A549 (cell line): ENCODE measurements around the gene PARD6A. TPM values are rescaled to one million over a fixed set of nuclear protein-coding genes. Genes with fewer than 3 reads are reported as not detected.
A peak's percentile ranks its signal among the peaks of the same experiment; 100 is the strongest.

Source experiments
- ATAC-seq, 2 experiments: fragments of 200-7000 bp in 1 of 2; fragments of >200 bp in 1 of 2; cut with Nextera tagmentation in 1 of 2; cut with Tn5 transposase in 1 of 2; 3 replicates each; pipeline versions ENCODE4 v1.8.0 to v1.9.1; 2018 to 2020; ENCODE audit warnings: mild to moderate bottlenecking in 1 of 2, moderate library complexity in 1 of 2
- CTCF ChIA-PET: fragments of 300-600 bp; sonication (Branson Sonifier 250); formaldehyde crosslinking; extraction: SDS; loops from one replicate; lab custom pipeline; 2021; ENCODE audit warnings: antibody characterized with exemption, inconsistent platforms; lab: Yijun Ruan, JAX
- POLR2A ChIA-PET: fragments of 350-600 bp; formaldehyde crosslinking; extraction: SDS; loops from one replicate; lab custom pipeline; 2021; ENCODE audit warnings: antibody characterized with exemption, inconsistent platforms; lab: Yijun Ruan, JAX
- DNase-seq, 2 experiments: peaks; one replicate each; pipeline versions ENCODE4 v3.0.0 to v3.0.0-alpha.2; 2011 to 2016; ENCODE audit warnings: low read depth in 1 of 2, low spot score in 1 of 2
- FAIRE-seq: peaks from 2 replicates; lab custom pipeline; 2011; peaks lifted over from hg19 to GRCh38; lab: Jason Lieb, UNC
- H3K27ac ChIP-seq, 2 experiments: fragments of >200 bp; sonication (Bioruptor Twin); formaldehyde crosslinking; 3 replicates each; pipeline ENCODE4 v1.5.1; 2016 to 2017
- H3K4me1 ChIP-seq: fragments of >200 bp; sonication (Bioruptor Twin); formaldehyde crosslinking; 3 replicates; pipeline ENCODE4 v1.6.1; 2016
- H3K4me2 ChIP-seq: fragments of >200 bp; sonication (Bioruptor Twin); formaldehyde crosslinking; 3 replicates; pipeline ENCODE4 v1.6.1; 2016
- H3K4me3 ChIP-seq: fragments of >200 bp; sonication (Bioruptor Twin); formaldehyde crosslinking; 3 replicates; pipeline ENCODE4 v1.5.1; 2016
- H3K9me3 ChIP-seq: fragments of >200 bp; sonication (Bioruptor Twin); formaldehyde crosslinking; 3 replicates; pipeline ENCODE4 v1.6.1; 2016
- BHLHE40 ChIP-seq: IDR thresholded peaks from 2 replicates; pipeline ENCODE4 v1.6.1; 2012; ENCODE audit warnings: low read depth, low read length, inconsistent platforms
- CBX2 ChIP-seq: fragments of 200-600 bp; sonication (generic); IDR thresholded peaks from 2 replicates; pipeline ENCODE4 v1.6.1; 2016; ENCODE audit warnings: low read depth, mild to moderate bottlenecking, borderline replicate concordance
- CBX8 ChIP-seq: fragments of 200-600 bp; sonication (generic); IDR thresholded peaks from 2 replicates; pipeline ENCODE4 v1.6.1; 2016
- CHD4 ChIP-seq: fragments of 200-600 bp; sonication (generic); IDR thresholded peaks from 2 replicates; pipeline ENCODE4 v1.6.1; 2016; ENCODE audit warnings: antibody characterized with exemption, mild to moderate bottlenecking, borderline replicate concordance
- EHMT2 ChIP-seq: fragments of 200-600 bp; sonication (generic); IDR thresholded peaks from 2 replicates; pipeline ENCODE4 v1.6.1; 2016; ENCODE audit warnings: antibody characterized with exemption, low read depth, mild to moderate bottlenecking, moderate library complexity
- FOXS1 ChIP-seq: fragments of 250-450 bp; sonication (Bioruptor Pico); IDR thresholded peaks from 2 replicates; pipeline ENCODE4 v1.5.0; 2020; ENCODE audit warnings: mild to moderate bottlenecking, moderate library complexity
- GATA3 ChIP-seq: IDR thresholded peaks from 2 replicates; pipeline ENCODE4 v1.6.1; 2012; ENCODE audit warnings: borderline replicate concordance
- HEYL ChIP-seq: fragments of 250-450 bp; sonication (Bioruptor Pico); IDR thresholded peaks from 2 replicates; pipeline ENCODE4 v1.8.0; 2021; ENCODE audit warnings: mild to moderate bottlenecking, moderate library complexity
- MAFK ChIP-seq: fragments of 450-650 bp; IDR thresholded peaks from 2 replicates; pipeline ENCODE4 v1.6.1; 2014; ENCODE audit not compliant: partially characterized antibody
- MAZ ChIP-seq: fragments of 150-350 bp; IDR thresholded peaks from 2 replicates; pipeline ENCODE4 v1.6.1; 2014; ENCODE audit warnings: antibody characterized with exemption, low read depth, low read length, borderline replicate concordance
- MYC ChIP-seq: IDR thresholded peaks from 2 replicates; pipeline ENCODE4 v1.6.1; 2012; ENCODE audit warnings: mild to moderate bottlenecking, inconsistent platforms, low read length, improper control_type of control experiment, borderline replicate concordance
- PHF8 ChIP-seq: fragments of 200-600 bp; sonication (generic); IDR thresholded peaks from 2 replicates; pipeline ENCODE4 v1.6.1; 2016; ENCODE audit warnings: low read depth, mild to moderate bottlenecking, antibody characterized with exemption, moderate library complexity, borderline replicate concordance
- RAD21 ChIP-seq, 2 experiments: fragments of >200 bp in 1 of 2; sonication (Bioruptor Twin) in 1 of 2; formaldehyde crosslinking in 1 of 2; IDR thresholded peaks in 1 of 2; conservative IDR thresholded peaks in 1 of 2; 2 replicates in 1 of 2; 3 replicates in 1 of 2; pipeline ENCODE4 v1.6.1; 2012 to 2018; ENCODE audit warnings: inconsistent platforms in 1 of 2
- RCOR1 ChIP-seq: fragments of 150-350 bp; IDR thresholded peaks from 2 replicates; pipeline ENCODE4 v1.6.1; 2014; ENCODE audit warnings: antibody characterized with exemption, low read length, low read depth
- RFX5 ChIP-seq: fragments of 450-650 bp; IDR thresholded peaks from 2 replicates; pipeline ENCODE4 v1.7.1; 2014; ENCODE audit warnings: antibody characterized with exemption, mild to moderate bottlenecking, moderate library complexity
- RNF2 ChIP-seq: fragments of 200-600 bp; sonication (generic); IDR thresholded peaks from 2 replicates; pipeline ENCODE4 v1.6.1; 2016; ENCODE audit warnings: low read depth, mild to moderate bottlenecking, antibody characterized with exemption, moderate library complexity, borderline replicate concordance
- TP53 ChIP-seq: fragments of 250-450 bp; sonication (Bioruptor Pico); IDR thresholded peaks from 2 replicates; pipeline ENCODE4 v1.5.0; 2021; ENCODE audit warnings: mild to moderate bottlenecking, moderate library complexity
- ZFP36 ChIP-seq: fragments of 450-650 bp; IDR thresholded peaks from 2 replicates; pipeline ENCODE4 v1.6.1; 2014; ENCODE audit warnings: borderline replicate concordance; ENCODE audit not compliant: partially characterized antibody
- ZNF302 ChIP-seq: fragments of 250-450 bp; sonication (Bioruptor Pico); IDR thresholded peaks from 2 replicates; pipeline ENCODE4 v1.9.0; 2021; ENCODE audit warnings: inconsistent platforms, mild to moderate bottlenecking, moderate library complexity
- ZSCAN20 ChIP-seq: fragments of 250-450 bp; sonication (Bioruptor Pico); IDR thresholded peaks from 2 replicates; pipeline ENCODE4 v1.8.0; 2022; ENCODE audit warnings: mild to moderate bottlenecking, moderate library complexity
- WGBS: methylation state at CpG from one replicate; pipeline ENCODE4 v1.1.6; 2017; ENCODE audit errors: missing lambda C conversion rate; 5-methylcytosine and 5-hydroxymethylcytosine counted together
- polyA plus RNA-seq, 4 experiments: library from polyadenylated mRNA; depleted of rRNA in 3 of 4; stranded (reverse); fragments of >200 nt; fragmentation: RNase III in 1 of 4; extraction: RNeasy Plus Mini Kit Qiagen cat#74134 plus additional on column Dnase treatment in 1 of 4; gene quantifications; 2 replicates in 3 of 4; 3 replicates in 1 of 4; pipeline ENCODE4 v1.2.3, GENCODE V29; 2011 to 2017
- TF ChIP-seq, protein P1 (sequence below): fragments of >200 bp; sonication (Bioruptor Twin); formaldehyde crosslinking; IDR thresholded peaks from 3 replicates; pipeline ENCODE4 v1.6.1; 2016
- TF ChIP-seq, protein P2 (sequence below): IDR thresholded peaks from 2 replicates; pipeline ENCODE4 v1.6.1; 2012
- TF ChIP-seq, protein P3 (sequence below): fragments of 250-450 bp; sonication (Bioruptor Pico); IDR thresholded peaks from 2 replicates; pipeline ENCODE4 v1.5.0; 2020; ENCODE audit warnings: low read depth, mild to moderate bottlenecking, moderate library complexity

PARD6A gene
- polyA plus RNA-seq, 2 of the 4 experiments (the other 2 are of a cell fraction): 1.4 to 1.7 TPM

DNA sequence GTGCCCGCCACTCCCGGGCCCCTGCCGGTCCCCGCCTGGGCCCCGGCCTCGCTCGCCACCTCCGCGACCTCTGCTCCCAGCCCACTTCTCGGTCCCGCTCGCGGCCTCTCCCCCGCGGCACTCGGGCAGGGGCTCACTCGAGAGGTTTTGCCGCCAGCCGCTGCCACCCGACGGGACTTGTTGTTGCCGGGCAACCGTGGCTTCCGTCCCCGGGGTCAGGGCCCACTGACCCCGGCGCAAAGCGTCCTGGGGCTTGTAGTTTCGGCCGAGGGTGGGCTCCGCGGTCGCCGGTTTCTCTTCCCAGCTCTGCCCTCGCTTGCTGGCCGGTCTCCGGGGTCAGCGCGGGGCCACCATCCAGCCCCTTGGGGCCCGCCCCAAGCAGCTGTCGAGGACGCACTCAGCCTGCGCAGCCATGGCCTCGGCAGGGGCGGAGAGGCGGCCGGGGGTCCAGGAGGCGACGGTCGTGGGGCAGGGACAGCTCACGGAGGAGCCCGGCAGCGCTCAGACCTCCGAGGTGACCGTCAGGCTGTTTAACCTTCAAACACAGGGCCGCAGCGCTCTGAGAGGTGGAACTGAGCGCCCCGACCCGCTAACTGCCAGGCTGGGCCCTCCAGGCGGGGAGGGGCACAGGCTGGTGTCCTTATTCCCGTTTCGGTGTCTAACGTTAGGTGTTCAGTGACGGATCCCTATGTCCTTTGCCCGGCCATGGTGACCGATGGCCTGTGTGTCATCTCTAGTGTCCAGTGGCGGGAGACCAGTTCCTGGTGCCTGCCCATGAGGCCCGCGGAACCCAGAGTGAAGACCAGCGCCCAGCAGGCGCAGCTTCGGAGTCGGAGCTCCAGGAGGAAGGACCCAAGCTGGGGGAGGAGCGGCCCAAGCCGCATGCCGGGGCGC lies 6.0 kb downstream of the PARD6A start, which contains the start of the genes C16orf86 and ENKD1:
Gene C16orf86 (plus strand): TSS at position 256 of the 894 bp plus-strand sequence. CDS start 157 bp downstream, at position 413.
Gene ENKD1 (minus strand): TSS at position 192 of the 894 bp plus-strand sequence. CDS start 308 bp downstream, outside the sequence.
- peak; percentile 45 to 60; a peak in 5 of 6 replicates for ATAC-seq
- FAIRE-seq: no peak
- POLR2A ChIA-PET: no interaction called here

DNA sequence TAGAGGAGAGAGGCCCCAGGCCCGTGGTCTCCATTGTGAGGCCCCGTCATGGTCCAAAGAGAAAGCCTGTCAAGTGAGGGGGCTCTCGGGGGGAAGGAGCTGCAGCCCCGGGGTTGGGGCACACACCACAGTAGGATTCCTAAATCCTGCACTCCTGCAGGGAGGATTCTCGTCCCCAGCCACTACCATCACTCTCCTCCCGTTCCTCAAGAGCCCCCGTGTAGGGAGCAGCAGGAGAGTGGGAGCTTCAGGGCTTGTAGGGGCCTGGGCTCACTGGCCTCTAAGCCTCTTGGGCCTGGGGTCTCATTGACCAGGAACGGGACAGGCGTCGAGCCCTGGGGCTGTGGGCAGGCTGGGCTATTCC lies 6.7 kb downstream of the PARD6A start:
- DNase-seq: no peak
- POLR2A ChIA-PET: no interaction called here
- peaks cover 17% of the 10 kb centered on the region for H3K4me1 ChIP-seq
- no peak; a peak in 1 of 6 replicates for ATAC-seq
- CTCF ChIA-PET: interaction anchor here (0.7 to 16.7 kb wide), 33 partner anchors 8 to 215 kb away, joined by 3 to 174 read pairs (median 5); partner anchors contain the start of genes ACD, CARMIL2, CTCF and GFOD2
- H3K4me3 ChIP-seq: no peak overlapping the region
- H3K4me2 ChIP-seq: 0 out of 3 replicates have a peak overlapping the region, but pooled peaks have one; percentile 22
- peak overlapping the region in 1 of 2 experiments; percentile 55; a peak in 3 of 6 replicates for H3K27ac ChIP-seq
- TF ChIP-seq GATA3: no peak
- TF ChIP-seq RCOR1: no peak
- no peak for TF ChIP-seq CBX8
- no peak for TF ChIP-seq RNF2
- no peak for TF ChIP-seq RAD21 (conservative IDR thresholded peaks at IDR 0.05 in 1 of 2, IDR thresholded peaks at IDR 0.05 in 1 of 2)
- TF ChIP-seq RFX5: no peak
- no peak for FAIRE-seq
- no peaks in the 10 kb centered on the region for H3K9me3 ChIP-seq
- 86% methylated on average over 7 of the region's 10 CpGs for WGBS

More for the DNA sequence above, 6.0 kb downstream of the PARD6A start, which contains the start of the genes C16orf86 and ENKD1:
- Histone ChIP-seq H3K4me2 (peak within 1 kb of the TSS; percentile 89), H3K9me3 (no peaks in the 10 kb centered on the region)
- no peak for TF ChIP-seq CBX2
- peak; percentile 23; the same call in 1 of the 2 replicates for TF ChIP-seq PHF8
- TF ChIP-seq, all 56 proteins: peak for 1
- WGBS: 74% methylated on average over 33 of the region's 78 CpGs
- CTCF ChIA-PET: interaction anchor here (0.7 to 16.7 kb wide), 31 partner anchors 8 to 262 kb away, joined by 3 to 174 read pairs (median 4); partner anchors contain the start of genes ACD, CTCF, GFOD2 and PARD6A
- Histone ChIP-seq H3K4me3 (peak within 1 kb of the TSS; percentile 84), H3K27ac (peak within 1 kb of the TSS; percentile 74 to 86), H3K4me1 (peaks cover 17% of the 10 kb centered on the region)
- peak; percentile 62 to 79 for DNase-seq

DNA sequence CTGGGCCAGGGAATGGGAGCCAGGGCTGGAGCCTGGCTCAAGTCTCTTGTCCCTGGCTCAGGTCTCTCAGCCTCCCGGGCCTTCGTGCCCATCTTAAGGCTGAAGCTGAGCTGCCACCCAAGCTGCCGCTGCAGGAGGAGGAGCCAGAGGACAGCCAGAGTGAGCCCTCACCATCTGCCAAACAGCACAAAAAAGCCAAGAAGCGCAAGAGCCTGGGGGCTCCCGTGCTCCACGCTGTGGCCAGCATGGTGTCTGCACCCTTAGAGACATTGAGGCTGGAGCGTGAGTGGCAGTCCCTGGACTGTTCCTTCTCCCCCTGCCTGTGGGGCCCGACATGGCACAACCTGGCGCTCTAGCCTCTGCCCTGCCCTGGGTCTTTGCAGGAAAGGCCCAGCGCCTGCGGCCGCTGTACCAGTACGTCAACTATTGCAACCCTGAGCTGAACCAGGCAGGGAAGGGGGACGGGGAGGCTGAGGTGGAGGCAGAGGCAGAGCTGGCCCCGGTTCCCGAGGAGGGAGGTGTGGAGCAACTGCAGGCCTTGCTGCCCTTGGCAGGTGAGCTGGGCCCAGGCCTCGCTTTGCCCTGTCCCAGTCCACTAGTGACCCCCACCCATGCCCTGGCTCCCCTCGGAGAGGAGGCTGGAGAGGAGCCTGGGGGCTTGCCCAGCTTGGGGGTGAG lies 7.2 kb downstream of the PARD6A start:
- no peaks in the 10 kb centered on the region for H3K9me3 ChIP-seq
- ChIA-PET POLR2A (interaction anchor here (0.6 kb wide), 1 partner anchor 27 kb away, joined by 3 read pairs; no protein-coding TSS in a partner anchor), CTCF (interaction anchor here (0.6 to 16.7 kb wide), 48 partner anchors 8 to 218 kb away, joined by 3 to 174 read pairs (median 4); partner anchors contain the start of genes ACD, CARMIL2, CTCF and GFOD2)
- ATAC-seq (peak; percentile 86 to 92), FAIRE-seq (no peak), DNase-seq (peak; percentile 93 to 98)
- H3K4me1 ChIP-seq: peaks cover 17% of the 10 kb centered on the region
- no peak overlapping the region for H3K4me3 ChIP-seq
- 49% methylated on average over 14 of the region's 18 CpGs for WGBS
- H3K4me2 ChIP-seq: 0 out of 3 replicates have a peak overlapping the region, but pooled peaks have one; percentile 22
- peak overlapping the region in 1 of 2 experiments; percentile 55; a peak in 3 of 6 replicates for H3K27ac ChIP-seq
- TF ChIP-seq CBX8 (no peak), MAZ (no peak), RNF2 (no peak), ZSCAN20 (CRISPR knock-in tag) (no peak), EHMT2 (no peak), CHD4 (no peak), TP53 (CRISPR knock-in tag) (no peak), ZNF302 (no peak), BHLHE40 (no peak), FOXS1 (no peak), RFX5 (no peak), MAFK (no peak), RAD21 (conservative IDR thresholded peaks at IDR 0.05 in 1 of 2, IDR thresholded peaks at IDR 0.05 in 1 of 2) (peak; percentile 57 to 65), ZFP36 (no peak), HEYL (CRISPR knock-in tag) (no peak), MYC (no peak)
- TF ChIP-seq, protein P1, sequence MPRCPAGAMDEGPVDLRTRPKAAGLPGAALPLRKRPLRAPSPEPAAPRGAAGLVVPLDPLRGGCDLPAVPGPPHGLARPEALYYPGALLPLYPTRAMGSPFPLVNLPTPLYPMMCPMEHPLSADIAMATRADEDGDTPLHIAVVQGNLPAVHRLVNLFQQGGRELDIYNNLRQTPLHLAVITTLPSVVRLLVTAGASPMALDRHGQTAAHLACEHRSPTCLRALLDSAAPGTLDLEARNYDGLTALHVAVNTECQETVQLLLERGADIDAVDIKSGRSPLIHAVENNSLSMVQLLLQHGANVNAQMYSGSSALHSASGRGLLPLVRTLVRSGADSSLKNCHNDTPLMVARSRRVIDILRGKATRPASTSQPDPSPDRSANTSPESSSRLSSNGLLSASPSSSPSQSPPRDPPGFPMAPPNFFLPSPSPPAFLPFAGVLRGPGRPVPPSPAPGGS: no peak
- TF ChIP-seq, protein P2, sequence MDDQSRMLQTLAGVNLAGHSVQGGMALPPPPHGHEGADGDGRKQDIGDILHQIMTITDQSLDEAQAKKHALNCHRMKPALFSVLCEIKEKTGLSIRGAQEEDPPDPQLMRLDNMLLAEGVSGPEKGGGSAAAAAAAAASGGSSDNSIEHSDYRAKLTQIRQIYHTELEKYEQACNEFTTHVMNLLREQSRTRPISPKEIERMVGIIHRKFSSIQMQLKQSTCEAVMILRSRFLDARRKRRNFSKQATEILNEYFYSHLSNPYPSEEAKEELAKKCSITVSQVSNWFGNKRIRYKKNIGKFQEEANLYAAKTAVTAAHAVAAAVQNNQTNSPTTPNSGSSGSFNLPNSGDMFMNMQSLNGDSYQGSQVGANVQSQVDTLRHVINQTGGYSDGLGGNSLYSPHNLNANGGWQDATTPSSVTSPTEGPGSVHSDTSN: no peak
- TF ChIP-seq, protein P3, sequence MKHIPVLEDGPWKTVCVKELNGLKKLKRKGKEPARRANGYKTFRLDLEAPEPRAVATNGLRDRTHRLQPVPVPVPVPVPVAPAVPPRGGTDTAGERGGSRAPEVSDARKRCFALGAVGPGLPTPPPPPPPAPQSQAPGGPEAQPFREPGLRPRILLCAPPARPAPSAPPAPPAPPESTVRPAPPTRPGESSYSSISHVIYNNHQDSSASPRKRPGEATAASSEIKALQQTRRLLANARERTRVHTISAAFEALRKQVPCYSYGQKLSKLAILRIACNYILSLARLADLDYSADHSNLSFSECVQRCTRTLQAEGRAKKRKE (CRISPR knock-in tag): no peak
